Measurements from ENCODE around the gene ABHD17A.
"Not testable (repeated sequence)": the region's sequence is repeated elsewhere in the genome, so short reads cannot be mapped to it uniquely, and the experiment has no call there.

The ABHD17A gene

GRCh38 chr19:1880611-1881392, 4.5 kb downstream of the ABHD17A start:
- Histone ChIP-seq H3K4me1 (ENCODE audit: control insufficient read depth, insufficient read depth, low read length) (peaks cover 7% of the 10 kb centered on the region), H3K9ac (ENCODE audit: low read depth, low read length) (no peak overlapping the region), H3K36me3 (ENCODE audit: control insufficient read depth, insufficient read depth, low read length) (no peaks in the 10 kb centered on the region), H3K27ac (ENCODE audit: low read depth, low read length) (no peak overlapping the region), H3K9me3 (ENCODE audit: control insufficient read depth, insufficient read depth, low read length) (no peaks in the 10 kb centered on the region), H3K27me3 (ENCODE audit: control insufficient read depth, insufficient read depth, low read length) (no peaks in the 10 kb centered on the region), H3K4me3 (ENCODE audit: low read depth, low read length) (no peak overlapping the region)

DNA sequence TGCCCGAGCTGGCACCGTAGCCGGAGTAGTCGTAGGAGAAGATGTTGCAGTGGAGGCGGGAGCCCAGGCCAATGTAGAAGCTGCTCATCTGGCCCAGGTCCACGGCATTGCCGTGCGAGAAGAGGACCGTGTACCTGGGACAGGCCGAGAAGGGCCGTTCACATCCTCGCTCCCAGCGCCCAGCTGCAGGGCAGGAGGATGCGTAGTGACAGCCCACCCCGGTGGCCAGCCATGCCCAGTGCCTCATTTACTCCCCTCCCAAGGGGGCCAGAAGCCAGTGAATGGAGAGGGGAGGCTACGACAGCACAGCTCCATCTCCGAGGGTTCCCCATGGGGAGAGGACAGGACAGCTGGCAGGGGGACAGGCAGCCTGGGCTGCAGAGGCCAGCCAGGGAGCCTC, 5.3 kb downstream of the ABHD17A start:
- not testable (repeated sequence) for H3K4me1 ChIP-seq (ENCODE audit: control insufficient read depth, insufficient read depth, low read length); H3K27me3 ChIP-seq (ENCODE audit: control insufficient read depth, insufficient read depth, low read length); H3K36me3 ChIP-seq (ENCODE audit: control insufficient read depth, insufficient read depth, low read length); H3K27ac ChIP-seq (ENCODE audit: low read depth, low read length); H3K4me3 ChIP-seq (ENCODE audit: low read depth, low read length); H3K9ac ChIP-seq (ENCODE audit: low read depth, low read length); H3K9me3 ChIP-seq (ENCODE audit: control insufficient read depth, insufficient read depth, low read length)

DNA sequence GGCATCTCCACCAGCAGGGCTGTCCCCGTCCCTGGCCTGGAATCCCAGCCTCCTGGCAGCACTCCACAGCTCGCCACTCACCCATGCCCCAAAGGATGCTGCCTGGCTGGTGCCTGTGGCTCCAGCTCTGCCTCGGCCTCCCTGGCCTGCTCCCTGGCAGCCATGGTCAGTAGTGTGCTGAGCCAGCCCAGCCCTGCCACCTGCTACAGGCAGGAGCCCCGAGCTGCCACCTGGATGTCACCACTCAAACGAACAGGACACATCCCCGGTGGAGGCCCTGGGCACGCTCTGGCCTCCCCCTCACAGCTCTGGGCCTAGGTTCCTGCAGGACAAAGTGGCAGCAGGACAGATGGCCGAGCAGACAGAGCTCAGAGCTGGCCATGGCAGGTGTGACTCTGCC, 6.7 kb downstream of the ABHD17A start:
- H3K36me3 ChIP-seq (ENCODE audit: control insufficient read depth, insufficient read depth, low read length); H3K9me3 ChIP-seq (ENCODE audit: control insufficient read depth, insufficient read depth, low read length); H3K4me3 ChIP-seq (ENCODE audit: low read depth, low read length); H3K27ac ChIP-seq (ENCODE audit: low read depth, low read length); H3K4me1 ChIP-seq (ENCODE audit: control insufficient read depth, insufficient read depth, low read length); H3K27me3 ChIP-seq (ENCODE audit: control insufficient read depth, insufficient read depth, low read length); H3K9ac ChIP-seq (ENCODE audit: low read depth, low read length): not testable (repeated sequence)

GRCh38 chr19:1877280-1877660, 8.0 kb downstream of the ABHD17A start:
- H3K27ac ChIP-seq (ENCODE audit: low read depth, low read length); H3K27me3 ChIP-seq (ENCODE audit: control insufficient read depth, insufficient read depth, low read length); H3K9ac ChIP-seq (ENCODE audit: low read depth, low read length); H3K4me3 ChIP-seq (ENCODE audit: low read depth, low read length); H3K4me1 ChIP-seq (ENCODE audit: control insufficient read depth, insufficient read depth, low read length); H3K9me3 ChIP-seq (ENCODE audit: control insufficient read depth, insufficient read depth, low read length): not testable (repeated sequence)
- peaks cover 12% of the 10 kb centered on the region; the same call in 1 of the 2 replicates for H3K36me3 ChIP-seq (ENCODE audit: control insufficient read depth, insufficient read depth, low read length)

GRCh38 chr19:1876496-1877279, 8.6 kb downstream of the ABHD17A start:
- H3K27me3 ChIP-seq (ENCODE audit: control insufficient read depth, insufficient read depth, low read length); H3K9me3 ChIP-seq (ENCODE audit: control insufficient read depth, insufficient read depth, low read length); H3K4me1 ChIP-seq (ENCODE audit: control insufficient read depth, insufficient read depth, low read length): not testable (repeated sequence)
- Histone ChIP-seq H3K27ac (ENCODE audit: low read depth, low read length) (peak overlapping the region; percentile 92), H3K36me3 (ENCODE audit: control insufficient read depth, insufficient read depth, low read length) (peaks cover 12% of the 10 kb centered on the region; the same call in 1 of the 2 replicates), H3K4me3 (ENCODE audit: low read depth, low read length) (peak overlapping the region; percentile 90), H3K9ac (ENCODE audit: low read depth, low read length) (peak overlapping the region; percentile 83; the same call in 1 of the 2 replicates)

- H3K27me3 ChIP-seq (ENCODE audit: control insufficient read depth, insufficient read depth, low read length) = no peaks in the 10 kb centered on the region
- H3K4me1 ChIP-seq (ENCODE audit: control insufficient read depth, insufficient read depth, low read length) = peaks cover 7% of the 10 kb centered on the region; the same call in 1 of the 2 replicates
- peak overlapping the region; percentile 90 for H3K4me3 ChIP-seq (ENCODE audit: low read depth, low read length)
- peaks cover 12% of the 10 kb centered on the region; the same call in 1 of the 2 replicates for H3K36me3 ChIP-seq (ENCODE audit: control insufficient read depth, insufficient read depth, low read length)
- no peaks in the 10 kb centered on the region for H3K9me3 ChIP-seq (ENCODE audit: control insufficient read depth, insufficient read depth, low read length)
- H3K27ac ChIP-seq (ENCODE audit: low read depth, low read length) = peak overlapping the region; percentile 92
- H3K9ac ChIP-seq (ENCODE audit: low read depth, low read length) = peak overlapping the region; percentile 83
Observed at GRCh38 chr19:1875646-1876495, 9.4 kb downstream of the ABHD17A start.

GRCh38 chr19:1875265-1875645, 10.0 kb downstream of the ABHD17A start:
- H3K9ac ChIP-seq (ENCODE audit: low read depth, low read length) = peak overlapping the region; percentile 83
- not testable (repeated sequence) for H3K27me3 ChIP-seq (ENCODE audit: control insufficient read depth, insufficient read depth, low read length); H3K9me3 ChIP-seq (ENCODE audit: control insufficient read depth, insufficient read depth, low read length); H3K4me1 ChIP-seq (ENCODE audit: control insufficient read depth, insufficient read depth, low read length)
- H3K4me3 ChIP-seq (ENCODE audit: low read depth, low read length) = peak overlapping the region; percentile 90
- H3K36me3 ChIP-seq (ENCODE audit: control insufficient read depth, insufficient read depth, low read length) = peaks cover 12% of the 10 kb centered on the region; the same call in 1 of the 2 replicates
- H3K27ac ChIP-seq (ENCODE audit: low read depth, low read length) = peak overlapping the region; percentile 92

DNA sequence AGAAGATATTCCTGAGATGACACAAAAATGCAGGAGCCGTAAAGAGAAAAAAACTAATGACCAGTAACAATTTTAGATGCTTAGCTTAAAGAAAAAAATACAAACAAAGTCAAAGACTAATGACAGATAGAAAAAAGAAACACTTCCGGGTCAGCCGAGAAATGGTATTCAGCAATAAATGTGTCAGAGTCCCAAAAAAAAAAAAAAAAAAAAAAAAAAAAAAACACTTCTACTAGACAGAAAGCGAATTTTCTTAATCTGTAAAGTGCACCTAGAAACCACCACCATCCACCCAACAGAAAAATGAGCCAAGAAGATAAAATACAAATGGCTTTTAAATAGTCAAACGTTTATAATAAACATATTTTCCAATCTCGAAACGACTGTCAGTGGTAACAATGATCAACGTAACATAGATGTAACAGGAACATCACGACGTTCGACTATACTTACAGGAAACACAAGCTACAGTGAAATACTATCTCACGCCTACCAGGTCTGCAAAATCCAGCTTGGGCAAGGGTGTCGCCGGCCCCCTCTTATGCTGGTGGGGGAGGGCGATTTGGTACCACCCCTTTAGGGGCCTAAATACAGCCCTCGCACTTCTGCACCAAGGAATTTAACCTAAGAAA, 10.6 kb downstream of the ABHD17A start:
- Histone ChIP-seq H3K27ac (ENCODE audit: low read depth, low read length) (no peak overlapping the region), H3K4me1 (ENCODE audit: control insufficient read depth, insufficient read depth, low read length) (peaks cover 7% of the 10 kb centered on the region; the same call in 1 of the 2 replicates), H3K9me3 (ENCODE audit: control insufficient read depth, insufficient read depth, low read length) (no peaks in the 10 kb centered on the region), H3K36me3 (ENCODE audit: control insufficient read depth, insufficient read depth, low read length) (peaks cover 12% of the 10 kb centered on the region; the same call in 1 of the 2 replicates), H3K27me3 (ENCODE audit: control insufficient read depth, insufficient read depth, low read length) (no peaks in the 10 kb centered on the region), H3K9ac (ENCODE audit: low read depth, low read length) (no peak overlapping the region), H3K4me3 (ENCODE audit: low read depth, low read length) (peak overlapping the region; percentile 90)

- H3K27me3 ChIP-seq (ENCODE audit: control insufficient read depth, insufficient read depth, low read length) = no peaks in the 10 kb centered on the region
- no peaks in the 10 kb centered on the region for H3K9me3 ChIP-seq (ENCODE audit: control insufficient read depth, insufficient read depth, low read length)
- H3K27ac ChIP-seq (ENCODE audit: low read depth, low read length) = no peak overlapping the region
- H3K36me3 ChIP-seq (ENCODE audit: control insufficient read depth, insufficient read depth, low read length) = peaks cover 12% of the 10 kb centered on the region; the same call in 1 of the 2 replicates
- H3K4me3 ChIP-seq (ENCODE audit: low read depth, low read length) = peak overlapping the region; percentile 90; the same call in 1 of the 2 replicates
- H3K9ac ChIP-seq (ENCODE audit: low read depth, low read length) = no peak overlapping the region; the same call in 1 of the 2 replicates
- peaks cover 7% of the 10 kb centered on the region; the same call in 1 of the 2 replicates for H3K4me1 ChIP-seq (ENCODE audit: control insufficient read depth, insufficient read depth, low read length)
Observed at GRCh38 chr19:1873524-1874473, 11.5 kb downstream of the ABHD17A start.
